ENCODE results near the gene TSSC4. TPM values are rescaled to one million over a fixed set of nuclear protein-coding genes. Genes with fewer than 3 reads are reported as not detected.

Gene TSSC4
- total and polyA plus RNA-seq, 2 of the 13 experiments (the other 11 are each of a cell fraction or from before 2014, with no cell fraction given): 16.2 to 58.6 TPM

- H3K4me1 ChIP-seq (ENCODE audit: insufficient read depth, low read length): no peaks in the 10 kb centered on the region
- H3K36me3 ChIP-seq (replicated peaks in 1 of 2; ENCODE audit: control insufficient read depth in 1 of 2, insufficient read depth in 2 of 2, low read length in 2 of 2): no peaks in the 10 kb centered on the region
- no peak for DNase-seq (ENCODE audit: low spot score)
- H3K4me2 ChIP-seq (ENCODE audit: low read depth, low read length): no peak overlapping the region
- ChIA-PET CTCF (ENCODE audit: low intra/inter-chr PET ratio, low total read pairs) (no interaction called here), POLR2A (no interaction called here)
- H3K9ac ChIP-seq (ENCODE audit: insufficient read depth, low read depth, low read length): no peak overlapping the region
- no peak overlapping the region for H3K27ac ChIP-seq (ENCODE audit: extremely low read length, insufficient read depth, low read length)
- in situ Hi-C loops (cut with HindIII; ENCODE audit: extremely low pct_ligation_motif_present, low pct_unique_long_range_greater_than_20kb) (no loop called here), intact Hi-C loops (cut with micrococcal nuclease; ENCODE audit: unreplicated experiment) (no loop called here)
- H3K9me3 ChIP-seq (ENCODE audit: low read length): no peaks in the 10 kb centered on the region
- H3K79me2 ChIP-seq (ENCODE audit: insufficient read depth, low read length): no peaks in the 10 kb centered on the region
- no peak overlapping the region for H2AFZ ChIP-seq (ENCODE audit: low read length)
- no peak for FAIRE-seq
- ATAC-seq: no peak
- H3K4me3 ChIP-seq (replicated peaks in 1 of 3; ENCODE audit: insufficient read depth in 1 of 3, low read depth in 2 of 3, low read length in 3 of 3): no peak overlapping the region
- H4K20me1 ChIP-seq (ENCODE audit: insufficient read depth, low read length): no peaks in the 10 kb centered on the region
- no TSS peak for BruUV-seq (replicated peaks)
- WGBS (ENCODE audit: low lambda C conversion rate): 36% methylated on average over 12 of the region's 12 CpGs
- no peak for TF ChIP-seq ZNF891 (CRISPR knock-in tag; IDR thresholded peaks at IDR 0.05)
- no peak for TF ChIP-seq SRSF4 (IDR thresholded peaks at IDR 0.05; ENCODE audit: low read depth, low read length, poor library complexity, severe bottlenecking)
- no peak for TF ChIP-seq ZNF3 (CRISPR knock-in tag; IDR thresholded peaks at IDR 0.05)
- no peak for TF ChIP-seq ZNF281 (CRISPR knock-in tag; IDR thresholded peaks at IDR 0.05; ENCODE audit: borderline replicate concordance)
- TF ChIP-seq MIXL1 (CRISPR knock-in tag; IDR thresholded peaks at IDR 0.05): no peak
- no peak for TF ChIP-seq ZNF780A (CRISPR knock-in tag; IDR thresholded peaks at IDR 0.05)
- no peak for TF ChIP-seq SRY (CRISPR knock-in tag; IDR thresholded peaks at IDR 0.05)
- no peak for TF ChIP-seq GTF3A (CRISPR knock-in tag; conservative IDR thresholded peaks at IDR 0.05)
- TF ChIP-seq ZNF513 (CRISPR knock-in tag; conservative IDR thresholded peaks at IDR 0.05): no peak
- no peak for TF ChIP-seq ZNF256 (CRISPR knock-in tag; conservative IDR thresholded peaks at IDR 0.05)
- TF ChIP-seq CBX1 (IDR thresholded peaks at IDR 0.05; ENCODE audit: low read depth): no peak
- peaks cover 7 to 57% of the 10 kb centered on the region in 2 experiments; a peak in 4 of 5 replicates for H3K27me3 ChIP-seq (ENCODE audit: control insufficient read depth in 1 of 2, insufficient read depth in 2 of 2, low read length in 2 of 2)
Observed at GRCh38 chr11:2369320-2369719, 31.2 kb upstream of the TSSC4 start.

All from HepG2 (cell line).